K562 (cell line): Measurements from ENCODE around the gene BIRC6. TPM values are rescaled to one million over a fixed set of nuclear protein-coding genes. Genes with fewer than 3 reads are reported as not detected.

Source experiments
- ARID4B ChIP-seq: sonication (generic); formaldehyde crosslinking; IDR thresholded peaks from 2 replicates; pipeline ENCODE4 v1.8.0; 2022; ENCODE audit warnings: mild to moderate bottlenecking, missing genetic modification reagents
- BDP1 ChIP-seq: IDR thresholded peaks from 3 replicates; pipeline ENCODE4 v1.6.1; 2011; ENCODE audit not compliant: insufficient read length, insufficient read depth
- CBFB ChIP-seq: sonication (generic); formaldehyde crosslinking; IDR thresholded peaks from 2 replicates; pipeline ENCODE4 v1.4.0; 2020; ENCODE audit warnings: mild to moderate bottlenecking, missing genetic modification reagents
- CREB3 ChIP-seq: fragments of 450-650 bp; conservative IDR thresholded peaks from 2 replicates; pipeline ENCODE4 v1.6.1; 2016; ENCODE audit warnings: missing genetic modification characterization, low read depth, mild to moderate bottlenecking, missing compliant biosample characterization, moderate library complexity
- E2F5 ChIP-seq: sonication (generic); formaldehyde crosslinking; IDR thresholded peaks from 2 replicates; pipeline ENCODE4 v1.8.0; 2022; ENCODE audit warnings: mild to moderate bottlenecking, missing genetic modification reagents
- KLF6 ChIP-seq: fragments of 250-450 bp; sonication (Bioruptor Pico); IDR thresholded peaks from 2 replicates; pipeline ENCODE4 v1.4.0; 2020; ENCODE audit warnings: mild to moderate bottlenecking, moderate library complexity, borderline replicate concordance
- LCOR ChIP-seq: sonication (generic); formaldehyde crosslinking; IDR thresholded peaks from 2 replicates; pipeline ENCODE4 v1.8.0; 2022; ENCODE audit warnings: mild to moderate bottlenecking, missing genetic modification reagents
- ZNF253 ChIP-seq: fragments of 250-450 bp; sonication (Bioruptor Pico); conservative IDR thresholded peaks from 2 replicates; pipeline ENCODE4 v1.6.1; 2021; ENCODE audit warnings: mild to moderate bottlenecking
- ZNF512 ChIP-seq: IDR thresholded peaks from 2 replicates; pipeline ENCODE4 v1.6.1; 2016; ENCODE audit warnings: missing genetic modification characterization, missing compliant biosample characterization
- ZNF589 ChIP-seq: fragments of 200-800 bp; sonication (Bioruptor generic); IDR thresholded peaks from 2 replicates; pipeline ENCODE4 v1.6.1; 2016; ENCODE audit warnings: low read depth, missing genetic modification characterization, missing compliant biosample characterization
- ZNF77 ChIP-seq: fragments of 250-450 bp; sonication (Bioruptor Pico); IDR thresholded peaks from 2 replicates; pipeline ENCODE4 v1.5.0; 2020
- polyA plus RNA-seq, 8 experiments: library from polyadenylated mRNA; depleted of rRNA in 4 of 8; stranded (reverse) in 5 of 8; unstranded in 3 of 8; fragments of >200 nt; fragmentation: Nextera tagmentation in 2 of 8; fragmentation: Illumina TruSeq in 1 of 8; extraction: Ambion mirVana in 2 of 8; extraction: Trizol in 1 of 8; gene quantifications; 2 replicates each; pipeline versions ENCODE4 v1.2.1 to v1.2.3, GENCODE V29; 2011 to 2014; ENCODE audit warnings: inconsistent platforms in 1 of 8, missing spikeins in 1 of 8
- total RNA-seq, 7 experiments: library from RNA; depleted of rRNA in 6 of 7; stranded (reverse); fragments of >200 nt in 6 of 7; fragmentation: Illumina TruSeq in 2 of 7; extraction: Trizol in 2 of 7; gene quantifications; 2 replicates each; pipeline versions ENCODE4 v1.2.1 to v1.2.3, GENCODE V29; 2011 to 2021; ENCODE audit warnings: low replicate concordance in 1 of 7
- TF ChIP-seq, protein P1 (sequence below): fragments of 450-650 bp; conservative IDR thresholded peaks from 2 replicates; pipeline ENCODE4 v1.6.1; 2016; ENCODE audit warnings: missing genetic modification characterization, low read depth, mild to moderate bottlenecking, control low read depth, missing compliant biosample characterization

Gene BIRC6
- total and polyA plus RNA-seq, 9 of the 15 experiments (the other 6 are each of a cell fraction or from before 2014, with no cell fraction given), result 18.8 to 110 (median 49.8) TPM

DNA sequence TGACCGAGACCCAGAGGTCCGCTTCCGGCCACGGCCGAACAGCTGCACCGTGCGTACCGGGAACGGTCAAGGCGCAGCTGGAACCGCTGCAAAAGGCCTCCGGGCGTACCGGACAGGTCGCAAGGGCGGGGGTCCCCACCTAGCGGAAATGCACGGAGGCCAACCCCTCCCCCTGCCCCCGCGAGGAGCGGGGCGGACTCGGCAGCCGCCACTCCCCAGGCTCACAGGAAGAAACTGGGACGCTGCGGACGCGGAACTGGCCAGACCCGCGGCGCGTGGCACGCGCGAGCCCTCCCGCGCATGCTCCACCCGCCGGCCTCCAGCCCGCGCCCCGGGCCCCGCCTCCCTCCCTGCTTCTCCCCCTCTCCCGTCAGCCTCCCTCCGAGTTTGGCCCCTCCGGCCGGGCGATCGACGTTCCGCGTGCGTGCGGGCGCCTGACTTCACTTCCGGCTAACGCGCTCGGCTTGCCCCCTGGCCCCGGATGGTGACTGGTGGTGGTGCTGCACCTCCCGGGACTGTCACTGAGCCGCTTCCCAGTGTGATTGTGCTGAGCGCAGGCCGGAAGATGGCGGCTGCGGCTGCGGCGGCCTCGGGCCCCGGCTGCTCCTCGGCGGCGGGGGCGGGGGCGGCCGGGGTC is at the start of gene BIRC6 (continued):
- peak; percentile 86; the same call in 1 of the 2 replicates for TF ChIP-seq ARID4B (CRISPR knock-in tag)
- TF ChIP-seq ZNF253 (CRISPR knock-in tag), result no peak
- no peak for TF ChIP-seq E2F5
- no peak for TF ChIP-seq ZNF589
- TF ChIP-seq, protein P1, sequence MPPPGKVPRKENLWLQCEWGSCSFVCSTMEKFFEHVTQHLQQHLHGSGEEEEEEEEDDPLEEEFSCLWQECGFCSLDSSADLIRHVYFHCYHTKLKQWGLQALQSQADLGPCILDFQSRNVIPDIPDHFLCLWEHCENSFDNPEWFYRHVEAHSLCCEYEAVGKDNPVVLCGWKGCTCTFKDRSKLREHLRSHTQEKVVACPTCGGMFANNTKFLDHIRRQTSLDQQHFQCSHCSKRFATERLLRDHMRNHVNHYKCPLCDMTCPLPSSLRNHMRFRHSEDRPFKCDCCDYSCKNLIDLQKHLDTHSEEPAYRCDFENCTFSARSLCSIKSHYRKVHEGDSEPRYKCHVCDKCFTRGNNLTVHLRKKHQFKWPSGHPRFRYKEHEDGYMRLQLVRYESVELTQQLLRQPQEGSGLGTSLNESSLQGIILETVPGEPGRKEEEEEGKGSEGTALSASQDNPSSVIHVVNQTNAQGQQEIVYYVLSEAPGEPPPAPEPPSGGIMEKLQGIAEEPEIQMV (tag), result peak; percentile 65; the same call in 1 of the 2 replicates
- TF ChIP-seq KLF6 (CRISPR knock-in tag), result peak; percentile 59; the same call in 1 of the 2 replicates
- TF ChIP-seq CREB3 (tag), result no peak
- no peak for TF ChIP-seq BDP1
- TF ChIP-seq ZNF77 (CRISPR knock-in tag), result no peak
- no peak for TF ChIP-seq CBFB
- no peak for TF ChIP-seq ZNF512
- TF ChIP-seq LCOR (CRISPR knock-in tag), result peak; percentile 66; the same call in 1 of the 2 replicates
